GM12891 (cell line): Measurements from ENCODE around the gene MS4A8.

ENCODE experiments used
- POLR2A ChIP-seq: IDR thresholded peaks from 2 replicates; pipeline ENCODE4 v1.6.1; 2011; ENCODE audit warnings: low read depth, low read length, control low read depth
- POLR2AphosphoS5 ChIP-seq: IDR thresholded peaks from 2 replicates; pipeline ENCODE4 v1.6.1; 2011; ENCODE audit warnings: low read depth, low read length, control low read depth
- SPI1 ChIP-seq: IDR thresholded peaks from 2 replicates; pipeline ENCODE4 v1.6.1; 2011; ENCODE audit warnings: low read depth, low read length, control low read depth
- TAF1 ChIP-seq: IDR thresholded peaks from 2 replicates; pipeline ENCODE4 v1.6.1; 2011; ENCODE audit warnings: low read depth, low read length, control low read depth

- TF ChIP-seq TAF1 (no peak), POLR2A (no peak), POLR2AphosphoS5 (no peak), SPI1 (no peak)
These were observed 25.0 kb downstream of the MS4A8 start, which contains the start of gene MS4A18 for GRCh38 chr11:60724420-60724819.
